HS-27A (cell line): ENCODE results near the gene PEX6.
A peak's percentile ranks its signal among the peaks of the same experiment; 100 is the strongest.
"Not testable (repeated sequence)": the region's sequence is repeated elsewhere in the genome, so short reads cannot be mapped to it uniquely, and the experiment has no call there.

Experiments used
- DNase-seq: peaks from one replicate; pipeline ENCODE4 v3.0.0-alpha.2; 2012; ENCODE audit warnings: low read depth, missing footprints

PEX6 gene

GRCh38 chr6:42998205-42998604, 19.2 kb upstream of the PEX6 start:
- DNase-seq, result not testable (repeated sequence)

GRCh38 chr6:42996513-42996912, 17.5 kb upstream of the PEX6 start:
- no peak for DNase-seq

- DNase-seq, result no peak
Observed at GRCh38 chr6:42993445-42993844, 14.5 kb upstream of the PEX6 start.

GRCh38 chr6:42989923-42990322, 10.9 kb upstream of the PEX6 start:
- no peak for DNase-seq

GRCh38 chr6:42988486-42989020, 9.6 kb upstream of the PEX6 start:
- DNase-seq, result no peak

GRCh38 chr6:42987533-42988451, 8.8 kb upstream of the PEX6 start:
- no peak for DNase-seq

GRCh38 chr6:42984924-42985475, 6.0 kb upstream of the PEX6 start:
- DNase-seq, result no peak

- peak; percentile 98 for DNase-seq
Observed at GRCh38 chr6:42984001-42984923, 5.3 kb upstream of the PEX6 start, which contains the start of gene PPP2R5D. PPP2R5D (plus strand) TSS chr6:42984570; CDS start chr6:42984678, 108 bp downstream.

- DNase-seq, result no peak
Observed at GRCh38 chr6:42981836-42982235, 2.9 kb upstream of the PEX6 start.

GRCh38 chr6:42979523-42980177, 669 bp upstream of the PEX6 start:
- DNase-seq, result no peak

- DNase-seq, result no peak
Observed at GRCh38 chr6:42978487-42978838, 518 bp downstream of the PEX6 start.

- no peak for DNase-seq
Observed at GRCh38 chr6:42974919-42975505, 4.0 kb downstream of the PEX6 start.

GRCh38 chr6:42973926-42974325, 5.1 kb downstream of the PEX6 start:
- no peak for DNase-seq

GRCh38 chr6:42971746-42972327, 7.1 kb downstream of the PEX6 start:
- no peak for DNase-seq

- no peak for DNase-seq
Observed at GRCh38 chr6:42970871-42971612, 7.9 kb downstream of the PEX6 start.

GRCh38 chr6:42969934-42970333, 9.0 kb downstream of the PEX6 start:
- no peak for DNase-seq

GRCh38 chr6:42969431-42969830, 9.6 kb downstream of the PEX6 start:
- DNase-seq, result no peak

- DNase-seq, result no peak
Observed at GRCh38 chr6:42968783-42969182, 10.2 kb downstream of the PEX6 start.

- no peak for DNase-seq
Observed at GRCh38 chr6:42968126-42968701, 10.8 kb downstream of the PEX6 start.

- no peak for DNase-seq
Observed at GRCh38 chr6:42967228-42967627, 11.8 kb downstream of the PEX6 start.
